HG02852 (cell line): ENCODE results near the gene METTL9.
"Not testable (repeated sequence)": the region's sequence is repeated elsewhere in the genome, so short reads cannot be mapped to it uniquely, and the experiment has no call there.

Experiments used
- ATAC-seq: cut with Tn5 transposase; IDR thresholded peaks from one replicate; pipeline ENCODE4 v1.9.1; 2021; ENCODE audit warnings: mild to moderate bottlenecking, moderate library complexity; ENCODE audit not compliant: unreplicated experiment

The METTL9 gene

GRCh38 chr16:21573506-21573905, 25.9 kb upstream of the METTL9 start:
- not testable (repeated sequence) for ATAC-seq

GRCh38 chr16:21574372-21574771, 25.0 kb upstream of the METTL9 start:
- ATAC-seq: no peak

- not testable (repeated sequence) for ATAC-seq
These were observed 23.1 kb upstream of the METTL9 start for GRCh38 chr16:21576323-21576722.

DNA sequence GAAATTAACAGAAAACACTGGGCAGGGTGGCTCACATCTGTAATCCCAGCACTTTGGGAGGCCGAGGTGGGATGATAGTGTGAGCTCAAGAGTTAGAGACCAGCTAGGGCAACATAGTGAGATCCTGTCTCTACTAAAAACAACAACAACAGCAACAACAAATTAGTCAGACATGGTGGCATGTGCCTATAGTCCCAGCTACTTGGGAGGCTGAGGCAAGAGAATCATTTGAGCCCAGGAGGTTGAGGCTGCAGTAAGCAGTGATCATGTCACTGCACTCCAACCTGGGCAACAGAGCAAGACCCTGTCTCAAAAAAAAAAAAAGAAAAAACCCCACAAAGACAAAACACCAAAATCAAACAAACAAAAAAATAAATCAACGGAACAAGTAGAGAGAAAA, 21.9 kb upstream of the METTL9 start:
- ATAC-seq: not testable (repeated sequence)

DNA sequence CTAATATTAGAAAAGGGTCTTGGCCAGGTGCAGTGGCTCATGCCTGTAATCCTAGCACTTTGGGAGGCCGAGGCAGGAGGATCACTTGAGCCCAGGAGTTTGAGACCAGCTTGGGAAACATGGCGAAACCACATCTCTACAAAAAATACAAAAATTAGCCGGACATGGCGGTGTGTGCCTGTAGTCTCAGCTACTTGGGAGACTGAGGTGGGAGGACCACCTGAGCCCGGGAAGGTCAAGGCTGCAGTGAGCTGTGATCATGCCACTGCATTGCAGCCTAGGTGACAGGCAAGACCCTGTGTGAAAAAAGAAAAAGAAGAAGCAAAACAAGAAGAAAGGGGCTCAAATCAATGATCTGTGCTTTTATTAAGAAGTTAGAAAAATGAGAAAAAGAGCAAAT, 21.1 kb upstream of the METTL9 start:
- not testable (repeated sequence) for ATAC-seq

- not testable (repeated sequence) for ATAC-seq
These were observed 19.2 kb upstream of the METTL9 start for GRCh38 chr16:21580131-21580530.

DNA sequence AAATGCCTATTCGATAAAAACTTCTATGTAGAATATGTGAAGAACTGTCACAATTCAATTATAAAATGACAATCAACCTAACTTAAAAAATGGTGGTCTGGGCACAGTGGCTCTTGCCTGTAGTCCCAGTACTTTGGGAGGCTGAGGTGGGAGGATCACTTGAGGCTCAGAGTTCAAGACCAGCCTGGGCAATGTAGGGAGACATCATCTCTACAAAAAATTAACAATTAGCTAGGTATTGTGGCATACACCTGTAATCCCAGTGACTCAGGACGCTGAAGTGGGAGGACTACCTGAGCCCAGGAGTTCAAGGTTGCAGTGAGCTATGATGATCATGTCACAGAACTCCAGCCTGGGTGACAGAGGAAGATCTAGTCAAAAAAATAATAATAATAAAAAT, 18.6 kb upstream of the METTL9 start:
- ATAC-seq: no peak

DNA sequence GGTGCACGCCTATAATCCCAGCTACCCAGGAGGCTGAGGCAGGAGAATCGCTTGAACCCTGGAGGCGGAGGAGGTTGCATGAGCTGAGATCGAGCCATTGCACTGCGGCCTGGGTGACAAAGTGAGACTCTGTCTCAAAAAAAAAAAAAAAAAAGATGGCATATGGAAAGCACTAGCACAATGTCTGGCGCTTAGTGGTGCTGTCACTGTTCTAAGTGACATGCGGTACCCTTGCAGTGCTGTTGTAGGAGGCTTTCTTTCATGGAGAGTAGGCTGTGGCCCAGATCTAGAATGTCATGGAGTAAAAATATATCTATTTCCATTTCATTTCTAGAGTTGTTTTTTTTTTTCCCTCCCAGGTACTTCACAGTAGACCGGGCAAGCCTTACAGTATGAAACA, 14.6 kb upstream of the METTL9 start:
- ATAC-seq: no peak

- ATAC-seq: not testable (repeated sequence)
These were observed 10.8 kb upstream of the METTL9 start for GRCh38 chr16:21588593-21588992.

DNA sequence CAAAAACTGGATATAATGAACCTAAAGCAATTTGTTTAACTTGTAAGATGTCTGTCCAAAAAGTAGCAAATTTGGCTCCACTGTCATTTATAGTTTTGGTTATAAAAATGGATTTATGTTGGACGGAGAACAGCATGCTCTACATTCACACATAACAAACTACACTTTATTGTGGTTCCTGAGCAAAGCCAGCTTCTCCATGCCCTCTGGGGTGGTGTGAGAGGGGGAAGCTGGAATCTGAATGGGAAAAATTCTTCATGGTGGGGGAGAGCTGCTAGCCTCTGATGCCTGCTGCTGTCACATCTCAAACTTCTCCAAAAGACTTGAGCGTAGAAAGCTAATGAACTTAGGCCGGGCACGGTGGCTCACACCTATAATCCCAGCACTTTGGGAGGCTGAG, 9.8 kb upstream of the METTL9 start:
- no peak for ATAC-seq

DNA sequence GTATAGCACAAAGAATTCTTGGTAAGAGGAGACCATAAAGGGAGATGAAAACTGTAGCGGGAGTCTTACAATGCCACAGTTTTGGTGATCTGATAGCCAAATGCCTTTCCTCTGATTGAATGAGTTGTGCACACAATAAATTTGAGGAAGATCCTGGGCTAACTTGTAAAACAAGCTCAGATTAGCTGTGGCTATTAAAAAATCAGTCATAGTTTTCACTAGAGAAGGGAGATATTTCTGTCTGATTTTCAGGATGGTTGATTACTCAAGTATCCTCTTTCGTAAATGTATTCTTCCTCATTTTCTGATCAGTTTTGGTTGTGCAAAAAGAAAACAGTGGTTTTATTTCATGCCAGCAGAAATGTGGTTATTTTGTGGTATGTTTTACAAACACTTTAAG, 9.1 kb upstream of the METTL9 start:
- no peak for ATAC-seq

DNA sequence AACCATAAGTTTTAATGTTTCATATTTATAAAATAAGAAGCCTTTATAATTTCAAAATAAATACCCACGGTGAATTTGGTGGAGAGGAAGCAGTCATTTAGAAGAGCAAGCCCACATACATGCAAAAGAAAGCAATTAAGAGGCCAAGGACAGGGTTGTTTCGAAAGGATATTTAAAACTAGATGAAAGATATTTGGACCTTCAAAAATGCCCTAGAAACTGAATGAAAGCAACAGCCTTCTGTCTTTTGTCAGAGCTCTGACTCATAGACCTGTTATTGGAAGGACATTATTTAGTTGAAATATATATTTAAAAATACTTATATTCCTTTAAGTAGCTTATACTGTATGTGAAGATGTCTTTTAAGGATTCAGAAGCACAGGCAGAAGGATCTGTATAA, 8.6 kb upstream of the METTL9 start:
- ATAC-seq: no peak

GRCh38 chr16:21592191-21592590, 7.2 kb upstream of the METTL9 start:
- ATAC-seq: no peak

DNA sequence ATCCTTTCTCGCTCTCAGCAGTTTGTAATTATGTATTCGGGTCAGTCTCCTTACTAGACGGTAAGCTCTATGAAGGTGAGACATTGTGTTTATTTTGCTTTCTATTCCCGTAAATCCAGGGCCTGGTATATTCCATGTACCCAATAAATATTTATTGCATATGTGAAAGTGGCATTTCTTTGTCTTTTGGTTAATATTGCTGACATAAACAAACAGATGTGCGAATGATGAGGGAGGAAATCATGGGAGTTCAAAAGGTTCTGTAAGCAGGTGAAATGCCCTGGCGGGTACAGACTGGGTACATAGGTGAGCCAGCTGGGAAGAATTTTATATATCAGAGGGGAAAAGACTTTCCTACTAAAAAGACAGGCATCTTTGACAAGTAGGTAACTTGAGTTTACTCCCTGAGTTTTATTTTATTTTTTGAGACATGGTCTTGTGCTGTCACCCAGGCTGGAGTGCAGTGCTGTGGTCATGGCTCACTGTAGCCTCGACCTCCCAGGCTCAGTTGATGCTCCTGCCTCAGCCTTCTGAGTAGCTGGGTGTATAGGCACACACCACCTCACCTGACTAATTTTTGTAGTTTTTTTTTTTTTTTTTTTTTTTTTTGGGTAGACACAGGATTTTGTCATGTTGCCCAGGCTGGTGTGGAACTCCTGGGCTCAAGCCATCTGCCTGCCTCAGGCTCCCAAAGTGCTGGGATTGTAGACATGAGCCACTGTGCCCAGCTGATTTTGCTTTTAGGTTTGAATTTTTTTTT, 5.7 kb upstream of the METTL9 start:
- no peak for ATAC-seq

DNA sequence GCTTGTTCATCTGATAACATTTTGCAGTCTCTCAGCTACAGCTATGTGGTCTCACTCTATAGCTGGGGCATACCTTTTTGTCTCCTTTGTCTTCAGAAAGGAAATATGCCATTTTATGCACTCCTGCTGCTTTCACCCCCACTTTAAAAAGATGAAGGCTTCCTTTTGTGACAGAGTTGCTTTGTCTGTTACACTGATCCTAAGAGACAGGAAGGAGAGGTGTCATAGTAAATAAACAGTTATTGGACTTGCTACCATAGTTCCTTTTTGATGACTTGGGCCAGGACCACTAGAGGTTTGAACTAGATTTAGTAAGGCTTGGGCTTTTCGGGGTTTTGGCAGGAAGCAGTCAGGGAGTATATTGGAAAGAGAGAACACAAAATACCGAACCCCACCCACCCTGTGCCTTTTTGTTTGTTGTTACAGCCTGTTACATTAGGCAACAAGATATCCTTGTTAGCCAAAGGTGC, 1.8 kb upstream of the METTL9 start:
- no peak for ATAC-seq

- no peak for ATAC-seq
These were observed 1.2 kb upstream of the METTL9 start for GRCh38 chr16:21598206-21598605.

GRCh38 chr16:21598701-21599121, 666 bp upstream of the METTL9 start:
- ATAC-seq: no peak

DNA sequence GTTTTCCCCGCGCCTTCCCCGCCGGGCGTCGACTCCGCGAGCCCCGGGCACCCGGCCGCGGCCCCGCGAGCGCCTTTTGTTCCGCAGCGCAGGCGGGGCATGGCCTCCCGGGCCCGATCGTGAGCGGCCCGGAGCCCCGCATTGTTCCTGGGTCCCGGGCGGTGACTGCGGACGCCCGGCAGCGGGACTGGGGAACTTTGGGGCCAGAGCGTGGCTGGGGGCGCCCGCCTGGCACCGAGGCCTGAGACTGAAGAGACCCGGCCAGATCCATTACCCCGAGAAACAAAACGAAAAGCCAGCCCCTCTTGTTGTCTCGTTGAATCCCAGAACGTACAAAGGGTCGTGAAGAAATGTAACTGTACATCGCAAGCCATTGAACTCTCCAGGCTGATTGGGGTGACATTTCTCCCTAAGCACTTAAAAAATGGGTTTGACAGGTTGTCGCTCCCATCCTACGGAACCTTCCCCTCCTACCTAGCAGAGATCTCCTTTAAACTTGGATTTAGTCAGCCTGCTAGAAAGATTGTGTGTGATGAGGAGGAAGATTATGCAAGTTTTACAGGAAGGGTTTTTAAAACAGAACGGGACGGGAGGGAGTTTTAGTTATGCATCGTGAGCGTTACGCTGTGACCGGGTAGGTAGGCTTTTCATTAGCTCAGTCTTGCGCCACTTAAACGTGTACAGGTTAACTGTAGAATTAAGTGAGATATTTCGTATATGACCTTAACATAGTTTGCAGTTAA, 825 bp downstream of the METTL9 start:
- peak; percentile 21 for ATAC-seq

- ATAC-seq: no peak
These were observed 3.4 kb downstream of the METTL9 start for GRCh38 chr16:21602785-21603184.

DNA sequence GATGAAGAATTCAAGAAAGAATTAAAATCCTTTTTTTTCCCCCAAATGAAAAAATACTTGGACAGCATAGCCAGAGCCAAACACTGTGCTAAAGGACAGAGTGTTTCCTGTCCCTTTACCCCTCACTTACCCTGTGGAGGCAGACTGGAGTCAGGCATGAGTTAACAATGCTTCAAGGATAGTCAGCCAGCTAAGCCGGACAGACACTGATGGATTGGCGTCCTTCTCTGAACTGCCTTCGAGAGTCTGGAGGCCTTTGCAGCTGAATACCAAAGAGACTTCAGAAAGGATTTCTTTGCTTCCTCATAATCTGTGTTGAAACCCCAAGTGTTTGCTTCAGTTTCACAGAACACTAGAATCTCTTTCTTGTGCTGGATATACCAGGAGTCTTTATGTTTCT, 4.6 kb downstream of the METTL9 start:
- ATAC-seq: no peak

DNA sequence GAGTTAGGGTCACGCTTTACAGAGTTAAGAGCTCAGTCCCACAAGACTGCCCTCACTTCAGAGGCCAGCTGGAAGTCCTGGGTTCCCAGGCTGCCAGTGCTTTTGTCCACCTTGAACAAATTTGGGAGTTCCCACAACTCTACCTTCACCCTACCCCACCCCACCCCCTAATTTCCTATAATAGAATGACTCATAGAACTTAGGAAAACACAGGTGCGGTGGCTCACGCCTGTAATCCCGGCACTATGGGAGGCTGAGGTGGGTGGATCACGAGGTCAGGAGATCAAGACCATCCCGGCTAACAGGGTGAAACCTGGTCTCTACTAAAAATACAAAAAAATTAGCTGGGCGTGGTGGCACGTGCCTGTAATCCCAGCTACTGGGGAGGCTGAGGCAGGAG, 6.5 kb downstream of the METTL9 start:
- not testable (repeated sequence) for ATAC-seq

- ATAC-seq: no peak
These were observed 9.4 kb downstream of the METTL9 start for GRCh38 chr16:21608639-21609328.
